Camera-type eye (tissue), 1 donor: ENCODE measurements around the gene SLC36A3. TPM values are rescaled to one million over a fixed set of nuclear protein-coding genes. Genes with fewer than 3 reads are reported as not detected.

Source experiments
- total RNA-seq: library from RNA; depleted of rRNA; stranded (reverse); fragments of >200 nt; gene quantifications from one replicate; pipeline ENCODE4 v1.2.3, GENCODE V29; 2014

The SLC36A3 gene
- not detected for total RNA-seq

GRCh38 chr5:151303666-151304065 is at the start of gene SLC36A3:
TSS of gene SLC36A3 (minus strand) at chr5:151303766. CDS start at chr5:151303354, 412 bp downstream.

GRCh38 chr5:151347369-151347768 is 43.8 kb upstream of the SLC36A3 start, which contains the start of gene SLC36A2:
TSS of gene SLC36A2 (minus strand) at chr5:151347559. CDS start at chr5:151347460, 99 bp downstream.

DNA sequence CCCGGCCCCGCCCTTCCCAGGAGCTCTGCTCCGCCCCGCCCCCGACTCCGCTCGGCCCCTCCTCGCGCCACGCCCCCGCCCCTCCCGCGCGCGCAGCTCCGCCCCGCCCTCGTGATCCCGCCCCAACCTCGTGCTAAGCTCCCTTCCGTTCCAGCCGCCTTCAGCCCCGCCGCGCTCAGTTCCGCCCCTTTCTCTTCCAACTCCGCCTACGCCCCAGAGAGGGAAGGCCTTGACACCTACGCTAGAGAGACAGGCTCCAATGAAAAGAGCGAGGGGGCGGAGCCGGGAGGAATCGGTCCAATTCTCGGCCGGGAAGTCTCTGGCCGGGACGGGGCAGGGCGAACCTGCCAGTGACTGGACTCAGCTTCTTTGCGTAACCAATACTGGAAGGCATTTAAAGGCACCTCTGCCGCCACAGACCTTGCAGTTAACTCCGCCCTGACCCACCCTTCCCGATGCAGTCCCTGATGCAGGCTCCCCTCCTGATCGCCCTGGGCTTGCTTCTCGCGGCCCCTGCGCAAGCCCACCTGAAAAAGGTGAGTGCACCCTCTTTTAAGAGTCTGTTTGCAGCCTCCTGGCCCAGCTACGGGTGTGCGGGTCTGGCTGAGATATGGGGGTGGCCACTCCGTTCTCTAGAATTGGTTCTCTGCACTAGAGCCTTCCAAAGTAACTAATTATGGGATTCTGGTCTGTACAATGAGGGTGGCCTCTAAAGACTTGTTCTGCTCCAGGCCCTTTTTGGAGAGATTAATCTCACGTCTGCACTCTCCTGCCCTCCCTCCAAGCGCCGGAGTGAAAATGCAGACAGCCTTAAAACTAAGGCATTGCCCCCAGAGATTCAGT is 50.6 kb downstream of the SLC36A3 start, which contains the start of gene GM2A:
TSS of gene GM2A (plus strand) at position 424 of the 843 bp plus-strand sequence. CDS start at position 456, 32 bp downstream.

Other genes with a start within 250 kb of the SLC36A3 start
- gene TNIP1, start 222.7 kb downstream of the SLC36A3 start, total RNA-seq: 66.5 TPM
- 177 TPM for gene ANXA6, start 146.0 kb downstream of the SLC36A3 start, total RNA-seq
- 3.8 TPM for gene CCDC69, start 79.7 kb downstream of the SLC36A3 start, total RNA-seq
- 21.9 TPM for gene GM2A, start 50.6 kb downstream of the SLC36A3 start, total RNA-seq
- gene SLC36A2, start 43.8 kb upstream of the SLC36A3 start, total RNA-seq: not detected
- 6.5 TPM for gene SLC36A1, start 143.8 kb upstream of the SLC36A3 start, total RNA-seq